Measurements from ENCODE around the gene ZFAND3.

The ZFAND3 gene

DNA sequence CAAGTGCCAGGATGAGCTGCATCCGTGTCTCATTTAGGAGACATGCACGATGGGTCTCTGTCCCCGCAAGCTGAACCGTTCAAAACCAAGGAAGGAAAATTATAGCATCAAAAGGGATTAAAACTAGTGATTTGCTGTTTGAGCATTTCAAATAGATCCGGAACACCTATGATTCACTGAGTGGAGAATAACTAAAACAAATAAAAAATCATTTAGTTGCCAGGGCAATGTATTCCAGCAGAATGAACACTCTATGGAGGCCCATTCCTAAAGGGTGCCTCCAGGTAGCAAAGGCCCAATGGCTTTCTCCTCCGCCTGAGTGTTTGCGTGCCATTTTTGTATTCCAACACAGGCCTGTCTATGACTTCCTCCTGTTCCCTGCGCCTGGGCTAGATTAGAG lies 354.8 kb downstream of the ZFAND3 start:
- no peak for DNase-seq

- no peak for DNase-seq
Measured at GRCh38 chr6:38174806-38175495, 355.4 kb downstream of the ZFAND3 start.

DNA sequence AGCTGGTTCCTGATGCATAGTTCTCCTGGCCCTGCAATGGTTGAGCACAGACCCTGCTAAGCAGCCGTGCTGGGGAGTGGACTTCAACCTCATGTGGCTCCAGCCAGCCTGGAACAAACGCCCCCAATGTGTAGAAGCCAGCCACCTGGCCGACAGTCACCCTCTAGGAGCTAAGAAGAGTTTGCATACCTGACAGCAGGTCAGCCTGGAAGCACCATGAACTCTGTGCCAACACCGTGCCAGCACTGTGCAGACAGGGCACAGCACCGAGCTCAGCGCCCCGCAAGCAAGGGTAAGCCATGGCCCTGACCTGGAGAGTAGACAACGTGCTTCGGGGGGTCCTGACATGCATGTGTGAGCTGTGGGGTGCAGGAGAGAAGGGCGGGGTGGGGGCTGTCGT lies 356.3 kb downstream of the ZFAND3 start:
- no peak for DNase-seq

DNA sequence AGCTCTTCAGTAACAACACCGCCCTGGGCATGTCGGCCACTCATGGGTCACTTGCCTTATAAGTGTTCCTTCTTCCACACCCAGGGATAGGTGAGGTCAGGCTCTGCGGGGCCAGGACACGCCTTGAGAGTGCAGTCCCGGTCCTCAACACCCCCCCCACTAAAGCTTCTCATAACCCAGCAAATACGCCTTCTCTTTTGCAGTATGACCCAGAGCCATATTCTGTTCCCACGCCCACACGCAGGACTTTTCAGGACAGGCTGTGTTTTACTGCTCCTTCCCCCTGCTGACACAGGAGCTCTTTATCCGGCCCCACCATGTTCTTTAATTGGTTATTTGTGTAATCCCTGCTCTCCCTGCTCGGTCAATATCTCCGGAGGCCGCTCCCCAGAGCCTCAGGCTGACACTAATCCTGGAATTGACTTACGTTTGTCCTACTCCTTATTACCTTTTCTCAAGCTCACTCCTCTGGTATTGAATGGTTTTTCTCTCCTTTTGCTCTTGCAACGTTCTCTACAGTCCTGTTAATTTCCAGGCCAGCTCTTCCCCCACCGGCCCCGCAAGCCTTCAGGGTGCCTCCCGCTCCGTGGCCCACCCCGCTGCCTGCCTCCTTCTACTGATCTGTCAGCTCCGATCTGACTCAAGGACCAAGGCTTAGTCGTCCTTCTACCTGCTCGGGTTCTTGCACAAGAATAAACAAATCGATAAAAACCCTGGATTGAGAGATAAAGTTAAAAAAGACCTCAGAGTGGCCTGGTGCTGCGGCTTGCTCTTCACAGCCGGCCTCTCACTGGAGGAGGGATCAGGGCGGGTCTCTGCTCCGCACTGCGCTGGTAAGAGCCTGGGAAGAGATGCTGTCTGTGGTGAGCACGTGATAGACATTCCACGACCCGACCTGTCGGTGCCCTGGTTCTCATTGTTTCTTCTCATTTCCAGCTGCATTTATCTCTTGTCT lies 357.5 kb downstream of the ZFAND3 start:
- no peak for DNase-seq

- DNase-seq = no peak
Measured at GRCh38 chr6:38177882-38178583, 358.5 kb downstream of the ZFAND3 start.

GRCh38 chr6:38178584-38178886 lies 359.0 kb downstream of the ZFAND3 start:
- no peak for DNase-seq

- DNase-seq = no peak
Measured at GRCh38 chr6:38179300-38179699, 359.8 kb downstream of the ZFAND3 start.

- DNase-seq = no peak
Measured at GRCh38 chr6:38179794-38180430, 360.4 kb downstream of the ZFAND3 start.

- no peak for DNase-seq
Measured at GRCh38 chr6:38180586-38180985, 361.1 kb downstream of the ZFAND3 start.

DNA sequence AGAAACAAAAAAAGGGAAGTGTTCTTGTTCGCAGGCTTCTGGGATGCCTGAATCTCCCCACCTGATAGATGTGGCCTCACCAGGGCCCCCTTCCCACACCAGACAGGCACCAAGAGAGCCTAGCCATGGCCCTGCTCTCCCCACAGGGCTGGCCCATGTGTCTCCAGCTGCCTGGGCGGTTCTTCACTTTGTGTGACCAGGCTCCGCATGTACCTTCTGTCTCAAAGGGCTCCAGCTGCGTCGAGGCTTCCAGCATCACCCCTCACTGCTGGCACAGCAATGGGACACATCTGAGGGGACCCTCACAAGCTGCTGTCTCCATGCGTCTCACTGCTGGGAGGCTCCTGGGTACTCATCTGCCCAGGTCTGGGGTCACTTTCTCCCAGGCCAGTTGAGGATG lies 362.9 kb downstream of the ZFAND3 start:
- no peak for DNase-seq

- no peak for DNase-seq
Measured at GRCh38 chr6:38183856-38184584, 364.5 kb downstream of the ZFAND3 start.

DNA sequence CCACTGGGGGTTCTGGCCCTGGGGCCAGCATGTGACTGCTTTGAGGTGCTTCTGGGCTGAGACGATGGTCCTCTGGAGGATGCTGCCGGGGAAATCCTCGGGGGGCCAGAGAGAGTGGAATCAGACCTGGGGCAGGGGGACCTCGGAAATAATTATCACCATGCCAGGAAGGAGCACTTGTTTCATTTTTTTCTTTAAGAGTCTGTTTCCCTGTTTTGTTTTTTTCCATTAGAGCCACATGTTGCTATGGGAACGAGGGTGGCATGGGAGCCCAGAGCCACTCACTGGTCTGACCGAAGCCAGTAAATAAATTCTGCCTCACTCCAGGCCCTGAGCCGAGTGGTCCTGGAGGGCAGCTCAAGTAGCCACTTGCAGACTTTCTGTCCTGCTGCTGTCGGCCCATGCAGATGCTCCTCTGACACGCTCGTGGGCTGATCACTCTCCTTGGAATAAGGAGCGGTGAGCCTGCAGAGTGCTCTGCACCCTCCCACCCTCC lies 365.1 kb downstream of the ZFAND3 start:
- DNase-seq = no peak

GRCh38 chr6:38185244-38185643 lies 365.7 kb downstream of the ZFAND3 start:
- DNase-seq = no peak

DNA sequence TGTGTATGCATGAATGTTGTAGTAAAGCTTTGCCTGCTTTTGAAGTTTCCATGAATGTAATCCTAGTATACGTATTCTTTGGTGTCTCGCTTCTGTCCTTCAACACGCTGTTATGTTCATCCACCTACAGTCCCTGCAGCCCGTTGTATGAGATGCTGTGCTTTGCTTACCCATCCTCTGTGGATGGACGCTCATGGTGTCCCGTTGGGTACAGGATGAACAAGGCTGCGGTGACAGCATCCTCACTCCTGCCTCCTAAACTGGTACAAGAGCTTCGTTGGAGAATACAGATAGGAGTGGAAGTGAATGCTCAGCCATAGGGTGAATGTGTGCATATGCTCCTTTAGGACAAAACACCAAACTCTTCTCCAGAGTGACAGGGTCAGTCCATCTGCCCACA lies 366.2 kb downstream of the ZFAND3 start:
- DNase-seq = no peak

GRCh38 chr6:38187325-38187724 lies 367.8 kb downstream of the ZFAND3 start:
- DNase-seq = no peak

DNA sequence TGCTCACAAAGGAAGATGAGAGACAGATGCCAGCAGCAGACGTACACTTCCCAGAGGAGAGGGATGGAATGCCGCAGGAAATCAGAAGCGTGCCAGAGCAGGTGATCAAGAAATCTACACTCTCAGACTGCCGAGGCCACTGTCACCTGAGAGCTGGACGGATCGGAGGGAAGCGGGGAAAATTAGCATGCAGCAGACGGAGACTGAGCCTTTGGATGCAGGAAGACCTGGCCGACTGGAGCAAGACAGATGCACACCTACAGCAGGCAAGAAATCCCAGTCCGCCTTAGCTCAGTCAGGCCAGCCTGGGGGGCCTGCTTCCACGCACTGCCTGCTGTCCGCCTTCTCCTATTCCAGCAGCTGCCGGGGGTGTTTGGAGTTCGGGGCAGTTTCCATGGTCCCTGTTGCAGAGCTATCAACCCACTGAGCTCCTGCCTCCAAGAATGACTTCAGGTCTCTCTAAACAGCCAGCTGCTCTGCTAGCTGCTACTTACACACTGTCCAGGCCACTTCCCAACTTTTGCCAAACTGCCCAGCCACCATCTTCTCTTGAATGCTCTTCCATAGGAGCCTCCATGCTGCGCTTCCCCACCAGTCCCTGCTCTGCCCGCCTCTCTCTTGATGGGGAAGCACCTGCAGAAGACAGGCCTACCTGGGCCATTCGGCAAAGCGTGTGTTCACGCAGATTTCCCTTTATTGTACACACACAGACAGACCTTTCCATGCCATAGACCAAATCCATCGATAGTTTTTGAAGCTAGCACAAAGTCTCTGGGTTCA lies 368.5 kb downstream of the ZFAND3 start:
- no peak for DNase-seq

DNA sequence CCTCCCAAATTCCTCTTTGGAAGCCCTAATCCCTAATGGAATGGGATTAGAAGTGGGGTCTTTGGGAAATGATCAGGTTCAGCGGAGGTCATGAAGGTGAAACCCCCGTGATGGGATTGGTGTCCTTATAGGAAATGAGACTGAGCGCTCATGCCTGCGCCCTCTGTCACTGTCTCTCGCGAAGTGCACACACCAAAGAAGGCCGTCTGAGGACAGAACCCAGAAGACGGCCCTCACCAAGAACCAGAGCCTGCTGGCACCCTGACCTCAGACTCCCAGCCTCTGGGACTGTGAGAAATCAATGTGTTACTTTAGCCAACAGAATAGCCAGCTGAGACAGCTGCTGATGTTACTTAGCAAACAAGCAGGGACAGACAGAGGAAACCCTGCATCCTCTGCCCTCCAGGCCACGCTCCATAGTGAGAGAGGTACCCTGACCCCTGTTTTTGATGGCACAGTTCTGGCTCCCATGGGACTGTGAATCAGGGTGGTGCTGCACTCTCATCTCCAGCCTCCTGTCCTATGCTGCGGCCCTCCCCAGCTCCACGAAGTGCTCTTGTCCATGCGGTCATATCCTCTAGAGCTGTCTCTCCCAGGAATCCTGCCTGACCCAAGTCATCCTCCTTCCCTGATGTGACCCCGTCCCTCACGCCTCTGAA lies 369.3 kb downstream of the ZFAND3 start:
- no peak for DNase-seq

- no peak for DNase-seq
Measured at GRCh38 chr6:38191418-38191817, 371.9 kb downstream of the ZFAND3 start.

DNA sequence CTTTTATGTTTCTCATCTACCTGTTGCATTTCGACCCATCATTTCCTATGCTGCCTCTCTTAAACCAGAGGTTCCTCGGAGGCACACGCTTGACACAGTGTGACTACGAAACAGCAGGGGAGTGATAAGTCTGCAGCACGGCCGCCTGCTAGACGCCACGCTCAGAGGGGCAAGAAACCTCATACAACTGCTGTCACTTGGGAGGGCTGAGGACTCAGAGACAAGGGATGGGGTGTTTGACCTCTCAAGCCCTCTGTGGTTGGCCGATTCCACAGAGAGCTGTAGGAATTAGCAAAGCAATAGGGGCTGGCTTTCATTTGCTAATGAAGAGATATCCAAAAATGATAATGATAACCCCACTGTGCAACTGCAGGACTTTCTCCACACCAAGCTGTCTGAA lies 372.5 kb downstream of the ZFAND3 start:
- DNase-seq = no peak

GRCh38 chr6:38192487-38192886 lies 373.0 kb downstream of the ZFAND3 start:
- DNase-seq = no peak

GRCh38 chr6:38193051-38193450 lies 373.5 kb downstream of the ZFAND3 start:
- no peak for DNase-seq

Data from stimulated activated CD4-positive, alpha-beta T cell treated with anti-CD3 and anti-CD28 coated beads, Interleukin-4, amount 100 ng/mL, for 24 hours (primary cell).